ENCODE results near the gene STMP1.

Gene STMP1

DNA sequence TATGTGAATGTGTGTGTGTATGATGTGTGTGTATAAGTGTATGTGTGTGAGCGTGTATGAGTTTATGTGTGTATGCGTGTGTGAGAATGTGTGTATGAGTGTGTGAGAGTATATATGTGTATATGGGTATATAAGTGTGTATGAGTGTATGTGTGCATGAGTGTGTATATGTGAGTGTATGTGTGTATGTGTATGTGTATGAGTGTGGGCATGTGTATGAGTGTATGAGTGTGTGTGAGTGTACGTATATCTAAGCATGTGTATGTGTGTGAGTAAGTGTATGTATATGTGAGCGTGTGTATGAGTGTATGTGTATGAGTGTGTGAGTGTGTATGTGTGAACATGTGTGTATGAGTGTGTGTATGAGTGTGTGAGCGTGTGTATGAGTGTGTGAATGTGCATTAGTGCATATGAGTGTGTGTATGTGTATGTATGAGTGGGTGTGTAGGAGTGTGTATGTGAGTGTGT lies 52.8 kb downstream of the STMP1 start:
- no peak for DNase-seq (ENCODE audit: low read depth)
- H3K4me3 ChIP-seq (ENCODE audit: low read depth, low read length): no peak overlapping the region

DNA sequence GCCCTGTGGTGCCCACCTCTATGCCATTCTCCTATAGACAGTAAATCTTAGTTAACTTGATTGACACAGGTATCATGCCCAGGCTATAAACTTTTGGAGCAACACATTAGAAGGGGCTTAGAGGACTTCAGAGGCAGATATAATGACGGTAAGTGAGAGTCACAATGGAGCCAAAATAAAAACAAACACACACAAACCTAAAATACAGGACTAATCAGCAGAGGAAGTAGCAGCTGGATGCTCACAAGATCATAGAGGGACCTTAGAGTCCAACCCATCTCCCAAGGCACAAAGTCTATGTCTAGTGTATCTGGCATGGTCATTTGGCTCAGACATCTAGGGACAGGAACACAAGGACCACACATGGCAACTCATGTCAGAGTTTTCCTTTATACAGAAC lies 53.4 kb downstream of the STMP1 start:
- no peak for DNase-seq (ENCODE audit: low read depth)
- no peak overlapping the region for H3K4me3 ChIP-seq (ENCODE audit: low read depth, low read length)

DNA sequence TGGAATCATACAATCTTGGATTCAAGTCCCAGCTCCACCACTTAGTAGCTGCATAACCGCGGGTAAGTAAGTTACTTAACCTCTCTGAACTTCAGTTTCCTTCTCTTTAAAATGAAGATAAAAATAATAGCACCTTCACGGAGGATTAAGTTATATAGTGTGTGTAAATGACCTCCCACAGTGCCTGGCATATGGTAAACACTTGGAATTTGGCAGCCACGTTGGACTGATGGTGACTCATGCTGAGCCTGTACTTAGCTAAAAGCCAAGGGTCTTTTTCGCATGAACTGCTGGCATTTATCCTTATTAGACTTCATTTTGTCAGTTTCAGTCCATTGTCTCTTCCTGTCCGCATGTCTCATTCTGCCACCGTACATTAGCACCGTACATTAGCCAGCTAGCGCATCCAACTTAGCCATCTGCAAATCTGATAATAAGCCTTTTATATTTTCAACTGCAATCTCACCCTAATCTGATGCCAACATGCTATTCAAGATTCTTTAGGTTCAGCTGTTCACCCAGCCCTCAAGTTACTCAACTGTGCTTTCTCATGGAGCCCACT lies 54.4 kb downstream of the STMP1 start:
- peak; percentile 77 for DNase-seq (ENCODE audit: low read depth)
- H3K4me3 ChIP-seq (ENCODE audit: low read depth, low read length): no peak overlapping the region

- no peak overlapping the region for H3K4me3 ChIP-seq (ENCODE audit: low read depth, low read length)
- DNase-seq (ENCODE audit: low read depth): no peak
These were observed 55.4 kb downstream of the STMP1 start for GRCh38 chr7:135717693-135718092.

- no peak for DNase-seq (ENCODE audit: low read depth)
These were observed 55.9 kb downstream of the STMP1 start for GRCh38 chr7:135718219-135718618.

DNA sequence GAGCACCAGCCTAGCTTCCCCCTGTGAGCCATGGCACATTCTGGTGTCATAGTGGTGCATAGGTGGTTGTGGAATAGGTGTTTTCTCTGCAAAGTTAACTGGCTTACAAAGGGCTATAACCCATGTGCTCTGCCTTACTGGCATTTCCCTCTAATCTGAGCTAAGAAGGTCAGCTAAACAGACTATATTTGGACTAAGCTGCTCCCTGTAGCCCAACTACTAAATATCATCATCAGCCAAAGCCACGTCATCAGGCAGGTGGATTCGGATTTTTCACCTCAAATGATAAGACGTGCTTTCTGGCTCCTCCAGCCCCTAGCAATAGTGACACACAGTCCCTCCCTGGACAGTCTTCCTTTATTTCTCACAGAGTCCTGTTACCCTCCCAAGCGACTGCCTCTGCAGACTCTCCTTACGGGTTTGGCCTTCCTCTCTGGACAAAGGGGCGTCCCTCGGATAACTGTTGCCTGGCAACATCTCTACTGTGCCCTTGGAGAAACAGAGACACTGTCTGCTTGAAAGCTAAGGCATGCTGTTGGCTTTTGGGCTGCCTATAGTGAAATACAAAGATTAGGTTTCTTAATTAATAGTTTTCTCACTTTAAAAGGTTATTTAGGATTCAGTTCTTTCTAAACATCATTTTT lies 56.6 kb downstream of the STMP1 start:
- no peak for DNase-seq (ENCODE audit: low read depth)
- no peak overlapping the region for H3K4me3 ChIP-seq (ENCODE audit: low read depth, low read length)

More at GRCh38 chr7:135718219-135718618, 55.9 kb downstream of the STMP1 start:
- H3K4me3 ChIP-seq (ENCODE audit: low read depth, low read length): no peak overlapping the region

DNA sequence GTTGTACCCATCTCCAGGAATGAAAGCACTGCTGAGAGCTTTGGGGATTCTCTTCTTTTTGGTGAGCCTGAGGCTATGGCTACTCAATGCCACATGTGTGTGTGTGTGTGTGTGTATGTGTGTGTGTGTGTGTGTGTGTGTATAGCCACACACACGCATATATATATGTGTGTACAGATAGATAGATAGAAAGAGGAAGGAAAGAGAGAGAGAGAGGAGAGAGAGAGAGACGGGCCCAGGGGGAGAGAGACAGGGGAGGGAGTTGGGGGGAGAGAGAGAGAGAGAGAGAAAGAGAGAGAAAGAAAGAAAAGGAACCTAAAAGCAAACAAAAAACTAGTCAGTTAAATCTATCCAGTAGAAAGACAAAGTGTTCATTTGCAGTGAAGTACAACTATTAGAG lies 57.4 kb downstream of the STMP1 start:
- no peak overlapping the region for H3K4me3 ChIP-seq (ENCODE audit: low read depth, low read length)

GRCh38 chr7:135721198-135721820 lies 59.0 kb downstream of the STMP1 start:
- H3K4me3 ChIP-seq (ENCODE audit: low read depth, low read length): no peak overlapping the region
- DNase-seq (ENCODE audit: low read depth): no peak

More for the DNA sequence above, 57.4 kb downstream of the STMP1 start:
- no peak for DNase-seq (ENCODE audit: low read depth)

DNA sequence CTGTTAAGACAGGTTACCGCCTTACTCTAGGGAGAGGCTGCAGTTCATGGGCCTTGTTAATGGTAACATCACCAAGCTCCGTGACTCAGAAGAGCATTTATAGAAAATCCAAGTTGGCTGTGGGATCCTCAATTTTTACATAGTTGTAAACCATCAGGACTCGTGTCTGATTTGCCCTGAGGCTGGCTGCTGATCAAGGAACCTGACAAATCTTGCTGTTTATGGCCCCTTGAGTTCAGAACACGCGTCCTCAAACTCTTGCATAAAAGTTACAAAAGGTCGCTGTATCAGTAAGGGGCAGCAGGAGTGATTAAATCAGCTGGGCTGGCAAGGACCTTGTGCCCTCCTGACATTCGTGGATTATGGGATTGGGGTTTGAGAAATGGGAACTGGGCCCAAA lies 61.1 kb downstream of the STMP1 start:
- no peak for DNase-seq (ENCODE audit: low read depth)

More for the DNA sequence above, 61.1 kb downstream of the STMP1 start:
- no peak overlapping the region for H3K4me3 ChIP-seq (ENCODE audit: low read depth, low read length)

Measured in skeletal muscle cell (primary cell).